HG02623 (cell line): ENCODE results near the gene PRADC1.

Source experiments
- ATAC-seq: cut with Tn5 transposase; IDR thresholded peaks from one replicate; pipeline ENCODE4 v1.9.1; 2021; ENCODE audit warnings: moderate library complexity; ENCODE audit not compliant: unreplicated experiment

PRADC1 gene

GRCh38 chr2:73259276-73259675 lies 26.2 kb upstream of the PRADC1 start:
- ATAC-seq = no peak

GRCh38 chr2:73258913-73259215 lies 25.8 kb upstream of the PRADC1 start:
- no peak for ATAC-seq

- no peak for ATAC-seq
These were observed 25.3 kb upstream of the PRADC1 start for GRCh38 chr2:73258186-73258912.

GRCh38 chr2:73257425-73258125 lies 24.5 kb upstream of the PRADC1 start:
- no peak for ATAC-seq

GRCh38 chr2:73257021-73257420 lies 24.0 kb upstream of the PRADC1 start:
- no peak for ATAC-seq

GRCh38 chr2:73256618-73256922 lies 23.5 kb upstream of the PRADC1 start:
- ATAC-seq = no peak

GRCh38 chr2:73255907-73256617 lies 23.0 kb upstream of the PRADC1 start:
- ATAC-seq = no peak

- ATAC-seq = no peak
These were observed 22.1 kb upstream of the PRADC1 start for GRCh38 chr2:73255007-73255644.

- no peak for ATAC-seq
These were observed 21.4 kb upstream of the PRADC1 start for GRCh38 chr2:73254343-73255006.

- ATAC-seq = no peak
These were observed 20.9 kb upstream of the PRADC1 start for GRCh38 chr2:73253901-73254300.

- no peak for ATAC-seq
These were observed 20.4 kb upstream of the PRADC1 start for GRCh38 chr2:73253400-73253799.

- no peak for ATAC-seq
These were observed 19.4 kb upstream of the PRADC1 start for GRCh38 chr2:73252238-73253027.

GRCh38 chr2:73250872-73251846 lies 18.1 kb upstream of the PRADC1 start:
- no peak for ATAC-seq

GRCh38 chr2:73249636-73250035 lies 16.6 kb upstream of the PRADC1 start:
- ATAC-seq = no peak

- ATAC-seq = no peak
These were observed 13.8 kb upstream of the PRADC1 start for GRCh38 chr2:73246850-73247249.

- no peak for ATAC-seq
These were observed 11.5 kb upstream of the PRADC1 start for GRCh38 chr2:73244580-73244979.

GRCh38 chr2:73243884-73244570 lies 11.0 kb upstream of the PRADC1 start:
- ATAC-seq = no peak

GRCh38 chr2:73239776-73240175 lies 6.7 kb upstream of the PRADC1 start:
- no peak for ATAC-seq

- no peak for ATAC-seq
These were observed 5.9 kb upstream of the PRADC1 start for GRCh38 chr2:73238976-73239375.
